HG02642 (cell line): Measurements from ENCODE around the gene AEN.
"Not testable (repeated sequence)": the region's sequence is repeated elsewhere in the genome, so short reads cannot be mapped to it uniquely, and the experiment has no call there.

Experiments used
- ATAC-seq: cut with Tn5 transposase; IDR thresholded peaks from one replicate; pipeline ENCODE4 v1.9.1; 2021; ENCODE audit warnings: mild to moderate bottlenecking; ENCODE audit not compliant: unreplicated experiment, poor library complexity

Gene AEN

DNA sequence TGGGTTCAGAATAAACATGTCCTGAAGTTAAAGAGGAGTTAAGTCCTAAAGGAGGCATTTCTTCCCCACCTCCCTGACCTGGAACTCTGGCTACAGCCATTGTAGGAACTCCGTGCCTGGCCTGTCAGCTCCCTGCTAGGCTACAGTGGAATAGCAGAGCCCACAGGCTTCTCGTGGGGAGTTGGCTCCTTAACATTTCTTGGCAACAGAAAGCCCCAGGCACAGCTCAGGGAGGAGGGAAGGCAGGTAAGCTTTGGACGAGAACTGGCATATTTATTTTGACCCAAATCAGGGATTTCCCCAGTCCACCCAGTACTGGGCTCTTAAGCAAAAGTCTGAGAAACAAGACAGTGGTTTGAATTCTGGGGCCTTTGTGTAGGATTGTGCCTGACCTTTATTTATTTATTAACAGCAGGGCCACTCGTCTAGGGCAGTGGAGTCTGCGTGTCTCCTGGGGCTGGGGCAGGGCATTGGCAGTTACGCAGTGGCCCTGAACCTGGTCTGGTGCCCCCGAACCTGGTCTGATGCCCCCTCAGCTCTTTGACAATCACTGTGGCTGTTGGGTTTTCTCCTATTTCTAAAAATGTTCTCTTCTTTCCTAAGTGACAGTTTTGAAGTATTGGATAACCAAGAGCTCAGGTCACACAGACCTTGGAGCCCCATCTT lies 9.8 kb downstream of the AEN start:
- no peak for ATAC-seq

DNA sequence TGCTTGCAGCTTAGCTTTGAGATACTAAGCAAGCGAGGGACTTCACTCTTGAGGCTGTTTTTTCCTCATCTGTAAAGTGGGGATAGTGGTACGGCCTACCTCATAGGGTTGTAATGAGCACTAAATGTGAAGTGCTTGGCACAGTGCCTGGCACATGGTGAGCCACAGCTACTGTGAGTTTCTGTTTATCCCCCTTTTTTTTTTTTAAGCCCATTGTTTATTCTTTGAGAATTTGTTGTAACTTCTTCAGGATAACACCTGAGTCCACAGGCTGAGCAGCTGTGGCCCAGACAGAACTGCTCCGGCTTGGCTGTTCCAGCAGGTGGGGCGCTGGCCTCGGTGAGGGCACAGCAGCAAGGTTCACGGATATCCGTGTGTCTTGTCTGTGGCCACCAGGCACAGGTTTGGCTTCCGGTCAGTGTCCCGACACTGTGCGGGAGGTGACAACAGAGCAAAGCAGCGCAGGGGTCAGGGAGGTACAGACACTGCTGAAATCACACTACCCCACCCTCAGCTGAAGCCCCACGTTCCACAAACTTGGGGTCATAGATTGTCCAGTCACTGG lies 10.4 kb downstream of the AEN start:
- no peak for ATAC-seq

DNA sequence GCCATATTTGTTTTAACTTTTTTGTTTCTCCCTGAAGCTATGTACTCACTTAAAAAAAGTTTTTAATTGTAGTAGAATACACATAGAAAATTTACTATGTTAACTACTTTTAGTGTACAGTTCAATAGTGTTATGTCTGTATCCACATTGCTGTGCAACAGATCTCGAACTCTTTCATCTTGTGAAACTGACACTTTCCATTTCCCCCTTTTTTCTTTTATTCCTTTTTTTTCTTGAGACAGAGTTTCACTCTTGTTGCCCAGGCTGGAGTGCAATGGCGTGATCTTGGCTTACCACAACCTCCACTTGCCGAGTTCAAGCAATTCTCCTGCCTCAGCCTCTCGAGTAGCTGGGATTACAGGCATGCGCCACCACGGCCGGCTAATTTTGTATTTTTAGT lies 11.7 kb downstream of the AEN start:
- not testable (repeated sequence) for ATAC-seq

DNA sequence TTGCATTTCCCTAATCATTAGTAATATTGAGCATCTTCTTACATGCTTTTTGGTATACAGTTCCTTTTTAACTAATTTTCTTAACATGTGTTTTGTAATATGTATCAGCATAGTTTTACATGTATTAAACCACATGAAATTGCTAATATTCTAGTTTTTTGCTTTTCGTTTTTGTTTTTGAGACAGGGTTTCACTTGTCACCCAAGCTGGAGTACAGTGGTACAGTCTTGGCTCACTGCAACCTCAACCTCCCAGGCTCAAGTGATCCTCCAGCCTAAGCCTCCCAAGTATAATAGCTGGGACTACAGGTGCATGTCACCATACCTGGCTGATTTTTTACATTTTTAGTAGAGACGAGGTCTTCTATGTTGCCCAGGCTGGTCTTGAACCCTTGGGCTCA lies 13.3 kb downstream of the AEN start:
- no peak for ATAC-seq

DNA sequence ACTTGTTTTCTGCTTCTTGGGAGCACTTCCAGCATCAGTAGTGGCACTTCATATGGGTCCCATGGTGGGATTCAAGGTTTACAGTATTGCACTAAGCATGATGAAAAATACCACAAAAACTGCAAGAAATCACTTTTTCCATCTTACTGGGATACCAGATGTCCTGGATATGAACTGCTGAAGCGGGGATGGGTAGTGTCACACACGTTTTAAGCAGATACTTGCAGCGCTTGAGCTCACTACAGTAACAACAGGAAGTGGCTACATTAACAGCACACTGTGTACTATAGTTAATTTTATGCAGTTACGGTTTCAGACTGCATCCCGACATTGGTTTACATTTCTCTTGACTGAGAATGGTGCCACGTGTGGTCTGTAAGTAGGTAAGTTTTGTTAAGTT lies 14.2 kb downstream of the AEN start:
- ATAC-seq: peak; percentile 21

DNA sequence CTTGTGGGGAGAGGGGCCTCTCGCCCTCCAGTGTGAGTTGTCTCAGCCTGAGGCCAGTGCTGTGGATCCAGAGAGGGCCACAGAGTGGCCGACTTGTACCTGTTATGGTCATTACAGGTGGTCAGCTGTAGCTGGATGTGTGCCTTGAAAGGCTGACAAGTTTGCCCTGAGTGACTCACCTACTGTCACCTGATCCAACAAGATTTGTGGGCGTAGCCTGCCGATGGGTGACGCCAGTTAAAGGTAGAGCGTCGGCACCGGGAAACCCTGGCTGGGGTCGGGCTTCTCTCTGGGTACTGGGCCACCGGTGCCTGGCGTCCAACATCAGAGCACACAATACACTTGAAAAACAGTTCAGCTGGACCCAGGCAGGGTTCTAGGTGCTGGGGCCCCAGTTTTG lies 14.9 kb downstream of the AEN start:
- ATAC-seq: no peak

DNA sequence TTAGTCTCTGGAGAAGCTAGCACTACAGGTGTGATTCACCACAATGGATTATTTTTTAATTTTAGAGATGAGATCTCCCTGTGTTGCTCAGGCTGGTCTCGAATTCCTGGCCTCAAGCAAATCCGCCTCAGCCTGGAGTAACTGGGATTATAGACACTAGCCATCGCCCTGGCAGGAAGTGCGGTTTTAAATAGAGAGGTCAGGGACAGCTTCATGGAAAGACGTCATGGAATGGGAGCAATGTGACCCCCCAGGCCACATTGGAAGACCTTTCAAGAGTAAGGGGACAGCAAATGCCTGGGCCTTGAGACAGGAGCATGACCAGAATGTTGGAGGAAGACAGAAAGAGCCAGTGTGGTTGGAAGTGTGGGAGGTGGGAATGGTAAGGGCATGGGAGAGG lies 15.5 kb downstream of the AEN start:
- no peak for ATAC-seq

DNA sequence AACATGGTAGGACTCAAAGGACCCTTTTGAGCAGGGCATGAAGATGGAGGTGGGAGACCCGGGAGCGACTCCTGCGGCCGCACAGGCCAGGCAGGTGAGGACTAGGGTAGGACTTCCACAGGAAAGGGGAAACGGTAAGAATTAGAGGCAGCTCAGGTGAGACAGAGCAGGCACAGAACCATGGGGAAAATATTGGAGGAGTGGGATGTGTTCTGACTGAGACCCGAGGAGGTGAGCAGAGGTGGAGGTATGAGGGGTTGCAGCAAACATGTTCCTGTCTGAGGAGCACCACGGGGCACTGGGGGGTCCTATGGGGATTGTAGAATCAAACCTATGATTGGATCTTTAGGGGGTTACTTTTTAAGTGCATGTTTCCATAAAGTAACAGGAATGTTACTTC lies 16.3 kb downstream of the AEN start:
- no peak for ATAC-seq

DNA sequence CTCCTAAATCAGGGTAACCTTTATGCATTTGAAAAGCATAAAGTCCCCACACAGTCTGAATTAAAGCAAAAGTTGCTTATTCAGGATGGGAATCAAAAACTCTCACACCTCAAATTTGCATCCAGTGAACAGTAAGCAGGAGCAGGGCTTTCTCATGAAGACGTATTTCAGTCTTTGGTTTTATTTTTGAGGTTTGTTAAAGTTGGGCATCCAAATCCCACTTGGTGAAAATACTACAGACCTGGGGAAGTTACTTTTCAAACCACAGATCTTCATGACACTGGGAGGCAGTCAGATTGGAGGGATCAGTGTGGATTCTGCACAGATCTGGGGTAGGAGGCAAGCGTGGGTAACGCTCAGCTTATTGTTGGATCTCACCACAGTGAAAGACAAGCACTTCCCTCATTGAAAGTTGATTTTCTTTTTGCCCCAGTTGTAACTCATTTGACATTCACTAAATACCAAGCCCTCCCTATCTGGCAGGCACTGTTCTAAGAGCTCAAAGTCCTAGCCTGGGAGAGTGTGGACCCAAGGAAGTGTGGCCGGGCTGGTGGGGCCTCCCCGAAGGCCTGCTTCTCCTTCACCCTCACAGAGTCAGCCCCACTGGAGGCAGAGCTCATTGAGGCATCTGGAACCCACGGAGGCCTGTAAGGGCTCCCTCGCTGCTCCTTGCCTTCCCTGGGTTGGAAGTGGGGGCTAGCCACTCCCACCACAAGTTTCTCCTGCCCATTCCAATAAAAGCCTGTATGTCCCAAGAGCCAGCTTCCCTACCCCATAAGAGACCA lies 16.9 kb downstream of the AEN start:
- ATAC-seq: no peak

DNA sequence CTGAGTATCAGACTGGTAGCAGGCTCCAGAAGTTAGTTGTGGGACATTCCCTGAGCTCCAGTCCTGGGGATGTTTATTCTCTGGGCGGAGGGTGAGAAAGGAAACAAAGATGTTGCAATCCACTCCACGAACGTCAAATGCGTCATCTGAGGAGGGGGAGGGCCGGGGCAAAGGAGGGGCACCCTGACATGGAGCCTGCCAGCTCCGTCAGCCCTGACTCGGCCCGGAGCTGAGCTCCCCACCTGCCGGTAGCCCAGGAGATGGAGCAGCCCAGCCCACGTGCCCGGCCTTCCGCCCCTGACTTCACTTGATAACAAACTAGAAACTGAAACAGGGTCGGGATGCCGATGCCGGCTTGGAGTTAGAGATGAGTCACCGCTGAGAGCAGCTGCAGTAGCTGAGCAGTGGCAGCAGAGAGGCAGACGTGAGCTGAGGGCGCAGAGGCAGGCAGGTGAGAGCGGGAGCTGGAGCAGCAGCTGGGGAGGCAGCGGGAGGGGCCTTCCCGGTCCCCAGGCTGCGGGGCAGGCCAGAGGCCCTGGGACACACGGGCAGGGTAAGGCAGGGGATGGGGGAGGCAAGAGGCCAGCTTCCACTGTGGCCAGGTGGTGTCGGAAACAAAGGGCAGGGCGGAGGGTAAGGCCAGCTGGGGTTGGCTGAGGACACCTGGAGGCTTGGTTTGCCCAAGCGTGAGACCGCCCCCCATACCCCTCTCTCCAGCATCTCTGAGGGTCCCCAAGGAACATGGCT lies 17.7 kb downstream of the AEN start, which contains the start of gene ISG20:
TSS of gene ISG20 (plus strand) at position 391 of the 747 bp plus-strand sequence. CDS start at position 742, 351 bp downstream.
- peak; percentile 70 for ATAC-seq

DNA sequence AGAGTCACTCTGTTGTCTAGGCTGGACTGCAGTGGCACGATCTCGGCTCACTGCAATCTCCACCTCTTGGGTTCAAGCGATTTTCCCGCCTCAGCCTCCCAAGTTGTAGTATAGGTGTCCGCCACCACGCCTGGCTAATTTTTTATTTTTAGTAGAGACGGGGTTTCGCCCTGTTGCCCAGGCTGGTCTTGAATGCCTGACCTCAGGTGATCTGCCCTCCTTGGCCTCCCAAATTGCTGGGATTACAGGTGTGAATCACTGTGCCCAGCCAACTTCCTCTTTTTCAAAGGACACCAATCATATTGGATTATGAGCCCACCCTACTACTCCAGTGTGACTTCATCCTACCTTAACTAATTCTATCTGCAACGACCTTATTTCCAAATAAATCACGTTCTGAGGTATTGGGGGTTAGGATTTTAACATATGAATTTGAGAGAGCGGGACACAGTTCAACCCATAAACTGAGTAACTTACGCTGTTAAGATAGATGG lies 20.9 kb downstream of the AEN start:
- ATAC-seq: no peak

DNA sequence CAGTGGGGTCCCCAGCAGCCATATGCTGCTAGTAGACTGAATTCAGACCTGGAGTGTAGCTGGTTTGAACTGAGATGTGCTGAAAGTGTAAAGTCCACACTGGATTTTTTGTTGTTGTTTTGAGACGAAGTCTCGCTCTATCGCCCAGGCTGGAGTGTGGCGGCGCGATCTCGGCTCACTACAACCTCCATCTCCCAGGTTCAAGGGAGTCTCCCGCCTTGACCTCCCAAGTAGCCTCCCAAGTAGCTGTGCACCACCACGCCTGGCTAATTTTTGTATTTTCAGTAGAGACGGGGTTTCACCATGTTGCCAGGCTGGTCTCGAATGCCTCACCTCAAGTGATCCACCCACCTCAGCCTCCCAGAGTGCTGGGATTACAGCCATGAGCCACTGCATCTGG lies 21.4 kb downstream of the AEN start:
- not testable (repeated sequence) for ATAC-seq

DNA sequence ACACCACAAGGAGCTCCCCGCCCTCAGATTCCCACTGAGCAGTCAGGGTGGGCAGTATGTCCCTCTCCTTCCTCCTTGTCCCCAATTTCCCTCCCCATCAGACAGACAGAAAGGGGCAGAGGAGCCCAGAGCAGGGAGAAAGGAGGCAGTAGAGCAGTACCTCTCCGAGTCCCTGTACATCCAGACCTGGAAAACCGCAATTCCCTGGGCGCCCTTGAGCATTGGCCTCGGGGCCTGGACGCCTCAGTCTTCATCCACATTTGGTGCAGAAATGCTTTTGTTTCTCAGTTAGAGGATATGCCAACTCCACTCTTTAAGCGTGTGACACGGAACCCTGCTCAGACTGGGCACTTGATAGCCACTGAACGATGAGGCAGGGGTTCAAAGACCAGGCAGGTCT lies 23.6 kb downstream of the AEN start:
- ATAC-seq: no peak

DNA sequence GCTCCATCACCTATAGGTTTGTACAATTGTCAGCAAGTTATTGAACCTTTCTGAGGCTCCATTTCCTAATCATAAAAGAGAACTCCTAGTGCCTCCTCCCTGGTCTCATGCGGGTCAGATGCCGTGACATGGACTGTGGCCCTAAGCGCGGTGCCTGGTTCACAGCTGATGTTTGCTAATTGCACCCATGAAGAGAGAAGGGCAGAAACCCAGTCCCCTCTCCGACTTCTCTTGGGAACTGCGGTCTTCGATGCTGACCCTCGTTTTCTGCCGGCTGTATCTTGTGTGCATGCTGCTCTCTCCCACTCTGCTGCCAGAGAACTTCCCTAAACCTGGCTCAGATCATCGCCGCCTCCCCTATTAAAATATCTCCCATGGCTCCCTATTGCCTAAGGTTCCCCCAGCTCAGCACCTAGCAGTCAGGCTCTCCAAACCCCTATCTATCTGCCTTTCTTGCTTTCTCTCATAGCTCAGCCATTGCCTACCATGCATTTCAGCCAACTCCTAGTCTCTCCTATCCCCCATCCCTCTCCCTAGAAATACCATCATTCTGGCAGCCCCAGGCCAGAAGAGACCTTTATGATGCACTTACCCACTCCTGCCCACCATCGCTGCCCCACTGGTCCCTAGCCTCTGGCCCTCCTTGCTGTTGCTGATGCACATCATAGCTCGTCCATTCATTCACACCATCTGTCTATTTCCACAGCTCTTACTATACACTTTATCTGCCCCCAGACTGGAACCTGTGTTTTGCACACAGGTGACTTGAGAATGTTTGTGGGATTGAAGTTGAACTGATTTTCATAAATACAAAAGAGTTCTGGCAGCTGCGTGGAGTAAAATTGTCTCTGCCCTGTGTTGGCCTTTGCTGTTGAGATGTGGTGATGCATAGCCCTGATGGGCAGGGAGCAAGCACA lies 24.3 kb downstream of the AEN start:
- no peak for ATAC-seq

DNA sequence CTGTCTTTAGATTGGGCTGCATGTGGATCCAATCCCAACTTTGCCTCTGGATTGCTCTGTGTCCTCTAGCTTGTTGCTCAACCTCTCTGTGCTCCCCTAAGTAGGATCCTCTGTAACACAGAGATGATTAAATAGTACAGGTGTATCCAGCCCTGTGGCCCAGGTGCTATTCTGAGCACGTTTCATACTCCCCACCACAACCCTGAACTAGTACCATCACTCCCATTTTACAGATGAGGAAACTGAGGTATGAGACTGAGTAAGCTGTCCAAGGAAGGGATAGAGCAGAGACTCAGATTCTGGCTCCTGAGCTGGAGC lies 24.9 kb downstream of the AEN start:
- ATAC-seq: no peak

DNA sequence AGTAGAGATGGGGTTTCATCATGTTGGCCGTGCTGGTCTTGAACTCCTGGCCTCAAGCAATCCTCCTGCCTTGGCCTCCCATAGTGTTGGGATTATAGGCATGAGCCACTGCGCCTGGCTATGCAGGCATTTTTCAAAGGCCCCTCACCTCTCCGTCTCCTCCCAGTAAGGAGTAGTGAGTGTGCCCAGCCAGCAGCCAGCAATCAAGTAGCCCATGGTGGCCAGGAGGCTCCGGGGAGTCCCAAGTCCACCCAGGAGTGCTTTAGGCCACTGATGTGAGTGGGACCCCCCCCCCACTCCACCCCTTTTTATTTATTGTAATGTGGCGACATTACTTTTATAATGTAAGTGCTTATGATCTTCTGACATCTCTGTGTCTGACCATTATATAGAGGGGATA lies 25.8 kb downstream of the AEN start:
- no peak for ATAC-seq

DNA sequence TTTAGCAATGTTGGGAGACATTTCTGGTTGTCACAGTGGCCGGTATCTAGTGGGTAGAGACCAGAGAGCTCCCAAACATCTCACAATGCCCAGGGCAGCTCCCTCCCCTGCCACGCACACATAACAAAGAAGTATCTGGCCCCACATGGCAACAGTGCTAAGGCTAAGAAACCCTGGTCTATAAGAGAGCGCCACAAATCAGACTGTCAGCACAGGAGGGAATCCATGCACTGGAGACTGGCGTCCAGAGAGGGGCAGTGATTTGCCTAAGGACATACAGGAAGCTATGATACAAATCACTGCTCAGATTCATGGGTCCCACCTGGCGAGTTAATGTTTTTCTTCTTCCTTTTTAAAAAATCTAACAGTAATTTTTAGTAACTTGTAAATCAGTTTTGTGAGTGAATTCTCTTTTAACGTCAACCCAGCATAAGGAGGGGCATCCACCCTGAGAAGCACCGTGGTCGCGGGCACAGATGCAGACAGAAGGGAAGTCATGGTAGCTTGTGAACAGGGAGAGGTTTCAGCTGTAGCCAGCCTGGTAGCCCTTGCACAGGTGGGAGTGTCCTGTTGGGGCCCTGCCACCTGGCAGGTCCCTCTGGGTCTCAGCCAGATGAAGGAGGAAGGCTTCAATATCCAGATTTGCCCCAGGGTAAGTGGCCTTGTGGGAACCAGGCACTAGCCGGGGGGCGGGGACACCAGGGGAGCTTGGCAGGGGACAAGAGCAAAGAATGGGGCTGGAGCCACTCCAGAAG lies 26.4 kb downstream of the AEN start:
- ATAC-seq: no peak

DNA sequence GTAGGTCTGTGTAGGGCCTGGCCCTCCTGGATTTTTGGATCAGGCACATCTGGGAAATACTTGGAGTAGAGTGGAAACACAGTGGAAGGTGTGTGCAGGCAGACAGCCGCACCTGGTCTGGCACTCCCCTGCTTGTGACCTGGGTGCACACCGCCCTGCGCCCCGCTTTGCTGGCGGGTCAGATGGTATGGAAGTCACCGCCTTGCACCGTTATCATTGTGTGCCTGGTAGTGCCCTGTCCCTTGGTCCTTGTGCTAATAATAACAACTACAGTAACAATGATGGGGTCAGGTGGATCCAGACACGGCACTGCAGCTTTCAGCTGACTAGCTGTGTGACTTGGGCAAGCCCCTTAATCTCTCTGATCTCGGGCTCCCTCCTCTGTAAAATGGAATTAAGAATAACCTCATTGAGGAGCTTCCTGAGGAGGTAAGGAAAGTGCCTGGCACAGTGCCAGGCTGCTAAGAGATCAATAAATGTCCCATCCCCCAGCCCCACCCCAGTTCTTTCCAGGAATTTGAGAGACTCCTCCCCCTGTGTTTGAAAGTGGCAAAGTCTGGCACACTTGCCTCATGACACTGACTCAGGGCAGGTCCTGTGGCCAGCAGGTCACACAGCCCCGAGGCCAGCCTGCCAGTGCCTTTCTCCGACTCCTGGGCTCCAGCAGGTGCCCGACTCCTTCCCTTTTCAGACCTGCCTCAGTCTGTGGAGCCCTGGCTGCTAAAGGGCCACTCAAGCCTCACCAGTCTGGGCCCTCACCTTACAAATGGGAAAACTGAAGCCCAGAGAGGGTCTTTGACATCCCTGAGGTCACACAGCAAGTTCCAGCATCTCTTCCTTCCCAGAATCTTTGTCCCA lies 27.4 kb downstream of the AEN start:
- ATAC-seq: no peak
